ENCODE results near the gene THSD7A.

The THSD7A gene

DNA sequence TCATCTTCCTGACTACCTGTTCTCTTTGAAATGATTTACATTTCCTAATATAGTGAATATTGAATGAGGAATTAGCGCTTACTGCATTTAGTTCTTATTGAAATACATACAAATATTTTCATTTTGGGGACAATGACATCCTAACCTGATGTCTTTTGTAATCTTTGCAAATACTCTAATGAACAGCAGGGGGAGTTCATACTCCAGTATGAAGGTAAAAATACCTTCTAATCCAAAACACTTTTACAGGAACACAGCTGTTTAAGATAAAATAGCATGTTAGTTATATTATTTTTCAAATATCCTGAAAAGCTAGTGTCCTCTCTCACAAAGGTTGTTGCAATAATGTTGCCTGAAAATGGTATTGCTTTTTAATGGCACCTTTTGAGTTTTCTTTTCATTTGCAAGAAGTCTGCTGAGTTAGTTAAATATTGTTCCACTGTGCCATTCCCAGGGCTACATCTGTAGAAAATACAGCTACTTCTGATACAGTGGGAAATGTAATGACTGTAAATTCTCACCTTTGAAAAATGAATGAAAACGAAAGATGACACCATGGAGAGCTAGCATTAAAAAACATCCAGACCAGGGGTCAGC lies 458.4 kb downstream of the THSD7A start:
- no peak for DNase-seq

DNA sequence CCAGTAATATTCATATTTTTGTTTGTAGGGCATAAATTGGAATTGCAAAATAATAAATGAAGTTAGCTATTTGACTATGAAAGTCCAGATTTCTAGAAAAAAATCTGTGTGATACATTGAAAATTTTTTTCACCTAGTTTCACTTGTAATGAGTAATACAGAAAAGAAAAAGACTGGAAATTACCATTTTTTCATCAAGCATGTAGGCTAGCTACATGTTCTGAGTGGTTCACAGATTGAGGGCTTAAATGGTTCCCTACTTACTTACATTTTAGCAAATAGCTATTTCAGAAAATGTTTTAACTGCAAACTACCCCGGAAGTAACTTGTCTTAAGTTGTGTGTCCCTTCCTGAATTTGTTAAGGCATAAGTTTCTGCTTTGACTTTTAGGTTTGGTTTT lies 462.3 kb downstream of the THSD7A start:
- DNase-seq = no peak

DNA sequence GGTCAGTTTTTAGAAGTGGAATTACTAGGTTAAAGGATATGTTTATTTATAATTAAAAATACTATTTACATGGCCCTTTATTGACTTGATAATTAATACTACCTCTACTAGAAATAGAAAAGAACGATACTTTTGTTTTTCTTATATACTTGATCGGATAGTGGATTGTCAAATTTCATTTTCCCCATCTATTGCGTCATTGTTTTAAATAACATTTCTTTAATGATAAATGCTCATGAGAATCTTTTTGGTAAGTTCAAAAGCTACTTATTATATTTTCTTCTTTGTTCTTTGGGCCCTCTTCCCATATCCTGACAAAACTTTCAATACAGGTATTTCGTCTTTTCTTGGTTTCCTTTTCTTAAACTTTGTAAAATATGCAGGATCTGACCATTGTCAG lies 465.9 kb downstream of the THSD7A start:
- no peak for DNase-seq

DNA sequence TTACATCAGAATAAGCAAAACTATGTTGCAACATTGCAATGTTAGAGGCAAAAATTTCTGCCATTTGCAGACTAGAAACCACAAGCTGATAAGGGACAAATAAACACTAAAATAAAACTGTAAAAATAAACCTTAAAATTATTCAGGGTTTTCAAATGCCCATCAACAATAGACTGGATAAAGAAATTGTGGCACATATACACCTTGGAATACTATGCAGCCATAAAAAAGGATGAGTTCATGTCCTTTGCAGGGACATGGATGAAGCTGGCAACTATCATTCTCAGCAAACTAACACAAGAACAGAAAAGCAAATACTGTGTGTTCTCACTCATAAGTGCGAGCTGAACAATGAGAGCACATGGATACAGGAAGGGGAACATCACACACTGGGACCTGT lies 473.4 kb downstream of the THSD7A start:
- no peak for DNase-seq

DNA sequence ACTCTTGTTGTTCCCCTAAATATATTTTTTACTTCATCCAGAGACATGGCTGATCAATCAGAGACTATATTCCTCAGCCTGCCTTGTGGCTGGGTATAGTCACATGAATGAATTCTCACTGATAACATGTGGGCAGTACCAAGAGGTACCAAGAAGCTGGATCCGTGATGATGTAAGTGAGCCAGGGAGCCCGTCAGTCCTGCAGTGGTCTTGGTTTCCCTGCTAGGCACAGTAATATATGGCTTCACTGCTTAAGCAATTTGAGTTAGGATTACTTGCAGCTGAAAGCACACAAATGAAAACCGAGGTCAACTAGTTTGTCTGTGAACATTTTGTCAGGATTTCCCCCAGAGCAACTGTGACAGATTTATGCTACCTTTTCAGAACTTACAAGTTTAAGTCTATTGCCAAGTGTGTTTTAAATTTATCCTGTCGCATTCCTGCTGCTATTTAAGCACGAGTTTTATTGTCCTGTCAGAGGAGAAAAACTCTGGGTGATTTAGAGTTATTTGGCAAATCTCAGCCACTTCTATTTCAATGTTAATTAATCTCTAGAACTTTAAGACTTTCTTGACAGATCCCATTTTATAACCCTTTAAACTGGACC lies 476.5 kb downstream of the THSD7A start:
- DNase-seq = no peak

DNA sequence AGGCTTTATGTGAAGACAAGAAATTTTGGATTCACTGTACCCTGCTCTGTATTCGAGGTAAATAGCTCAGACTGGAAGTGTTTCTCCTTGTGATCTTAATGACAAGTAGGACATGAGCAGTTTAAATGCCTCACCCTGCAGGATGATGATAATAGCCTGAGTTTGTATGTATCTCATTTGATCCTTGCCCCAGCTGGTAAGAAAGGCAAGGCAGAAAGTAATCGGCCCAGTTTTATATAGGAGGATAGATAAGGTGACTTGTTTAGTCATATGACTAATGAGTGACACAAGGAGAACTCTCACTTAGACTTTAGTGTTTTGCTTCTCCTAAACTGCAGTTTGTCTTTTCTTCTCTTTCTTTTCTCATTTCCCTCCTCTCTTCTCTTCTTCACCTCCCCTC lies 485.7 kb downstream of the THSD7A start:
- no peak for DNase-seq

DNA sequence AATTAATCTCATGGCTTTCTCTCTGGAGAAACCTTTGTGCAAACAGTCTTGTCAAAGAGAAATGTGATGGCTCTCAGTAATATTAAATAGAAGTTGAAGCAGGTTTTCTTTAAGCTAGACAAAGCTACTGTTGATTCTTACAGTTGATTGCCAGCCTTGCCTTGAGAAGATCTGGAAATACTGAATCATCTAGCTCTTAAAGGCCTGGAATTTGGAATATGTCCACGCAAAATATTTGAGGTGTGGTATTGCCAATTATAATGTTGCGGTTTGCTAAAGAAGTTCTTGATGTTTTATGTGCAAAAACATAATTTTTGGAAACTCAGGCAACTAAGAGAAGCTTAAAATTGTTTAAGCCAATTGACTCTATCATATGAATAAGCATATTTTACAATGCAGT lies 486.4 kb downstream of the THSD7A start:
- DNase-seq = no peak

DNA sequence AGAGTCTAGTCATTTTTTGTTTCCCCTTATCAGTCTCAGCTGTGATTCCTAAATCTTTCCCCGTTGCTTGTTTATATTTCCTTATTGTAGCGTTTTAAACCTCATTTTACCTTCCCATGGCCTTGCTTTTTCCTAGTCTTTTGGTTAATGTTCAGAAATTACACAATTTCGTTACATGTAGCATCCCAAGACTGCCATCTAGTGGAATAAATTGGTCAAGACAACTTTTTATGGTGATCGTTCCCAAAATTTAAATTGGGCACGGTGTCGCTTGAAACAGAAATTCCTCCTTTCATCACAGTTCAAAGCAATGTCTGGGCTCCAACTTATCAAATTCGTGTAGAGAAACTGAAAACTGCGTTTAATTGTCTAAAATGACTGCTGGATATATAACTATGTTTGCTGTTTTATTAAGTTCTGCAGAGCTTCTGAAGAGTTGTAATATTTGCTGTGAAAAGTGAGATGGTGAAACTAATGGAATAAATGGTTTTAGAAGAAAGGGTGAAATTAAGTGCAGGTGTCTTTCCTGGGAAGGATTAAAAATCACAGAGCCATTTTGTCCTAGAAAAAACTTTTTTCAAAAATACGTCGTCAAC lies 488.1 kb downstream of the THSD7A start:
- peak; percentile 5 for DNase-seq

DNA sequence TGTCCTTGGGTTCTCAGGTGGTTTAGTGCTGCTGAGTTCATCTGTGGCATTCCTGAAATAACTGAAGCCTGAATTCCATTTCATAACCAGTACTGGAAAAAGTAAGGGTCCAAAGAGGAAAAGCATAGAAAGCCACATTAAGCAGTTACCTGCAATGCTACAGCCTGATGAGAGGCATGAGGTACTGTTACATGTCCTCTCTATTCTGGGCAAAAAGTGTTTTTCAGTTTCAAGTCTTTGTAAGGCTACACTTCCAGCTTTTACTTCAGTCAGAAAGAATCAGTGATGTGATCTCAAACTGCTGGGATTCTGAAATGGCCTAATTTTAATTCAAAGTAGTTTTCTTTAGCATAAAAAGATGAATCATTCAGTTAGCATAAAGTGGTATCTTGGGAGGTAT lies 488.9 kb downstream of the THSD7A start:
- no peak for DNase-seq

DNA sequence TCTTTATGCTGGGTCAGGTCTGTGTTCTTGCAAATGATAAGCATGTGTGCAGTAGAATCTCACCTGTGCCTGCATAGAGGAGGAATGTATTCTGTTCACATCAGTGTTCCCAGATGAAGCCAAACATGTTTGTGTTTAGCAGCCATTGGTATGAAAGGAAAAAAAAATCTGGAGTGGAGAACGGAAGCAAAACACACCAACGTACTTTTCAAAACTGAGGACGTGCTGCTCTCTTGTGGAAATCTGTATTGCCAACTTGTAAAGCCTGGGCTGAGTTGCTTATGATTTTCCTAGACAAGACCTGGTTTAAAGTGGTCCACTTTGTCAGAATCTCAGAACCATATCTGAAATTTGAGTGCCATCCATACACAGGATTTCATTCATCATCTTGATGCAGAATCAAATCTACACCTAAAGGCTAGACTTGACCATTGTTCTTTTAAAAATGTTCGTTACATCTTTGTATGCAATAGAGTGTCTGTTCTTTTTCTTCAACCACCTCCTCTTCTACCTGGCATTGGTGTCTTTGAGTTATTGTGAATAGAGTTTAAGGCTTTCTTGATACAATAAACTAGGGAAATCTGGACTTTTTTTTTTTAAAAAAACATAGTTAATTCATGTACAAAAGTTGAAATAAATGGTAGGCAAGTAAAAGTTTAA lies 490.6 kb downstream of the THSD7A start:
- DNase-seq = no peak

DNA sequence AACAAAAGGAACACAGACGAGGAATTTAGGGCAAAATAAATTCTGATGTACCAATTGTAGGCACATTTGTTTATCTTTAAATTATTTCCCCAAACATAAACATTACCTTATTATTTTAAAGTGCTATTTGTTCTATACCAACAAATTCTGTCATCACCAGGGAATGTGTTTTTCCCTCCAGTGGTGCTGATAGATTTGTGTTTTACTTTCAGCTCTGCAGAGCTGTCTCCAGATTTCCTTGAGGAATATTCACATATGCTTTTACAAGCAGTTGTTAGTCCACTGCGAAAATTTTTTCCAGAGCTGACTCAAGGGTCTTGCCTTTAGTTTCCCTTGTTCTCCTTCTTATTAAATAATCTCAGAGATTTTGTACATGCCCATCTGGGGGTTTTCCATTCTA lies 495.6 kb downstream of the THSD7A start:
- no peak for DNase-seq

DNA sequence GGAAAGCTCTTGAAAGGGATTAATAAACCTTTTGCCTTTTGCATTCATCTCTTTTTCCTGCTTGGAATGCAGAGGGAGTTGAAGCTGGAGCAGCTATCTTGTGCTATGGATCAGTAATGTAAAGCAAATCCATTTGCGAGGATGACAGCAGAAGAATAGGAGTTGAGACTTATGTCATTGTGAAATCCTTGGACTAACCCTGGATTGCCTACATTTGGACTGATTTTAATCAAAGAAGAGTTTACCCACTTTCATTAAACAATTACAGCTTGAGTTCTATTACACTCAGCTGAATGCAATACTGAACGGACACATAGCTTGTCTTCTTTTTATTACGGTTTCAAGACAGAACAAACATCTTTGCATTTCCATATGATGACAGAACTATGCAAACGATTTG lies 496.1 kb downstream of the THSD7A start:
- DNase-seq = no peak

DNA sequence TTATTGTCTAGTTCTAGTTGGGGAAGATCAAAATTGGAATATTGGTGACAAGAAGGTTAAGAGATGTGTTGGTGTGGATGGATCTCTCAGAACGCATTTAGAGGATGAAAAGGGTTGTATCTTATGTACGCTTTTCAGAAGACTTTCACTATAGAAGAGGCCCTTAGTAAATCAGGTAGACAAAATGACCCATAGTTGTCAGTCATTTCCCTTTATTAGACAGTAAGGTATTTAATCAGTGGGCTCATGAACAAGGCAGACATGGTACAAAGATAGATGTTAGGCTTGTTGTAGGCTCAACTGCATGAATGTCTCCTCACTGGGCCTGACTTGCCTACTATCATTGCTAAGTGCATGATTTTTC lies 499.2 kb downstream of the THSD7A start:
- no peak for DNase-seq

DNA sequence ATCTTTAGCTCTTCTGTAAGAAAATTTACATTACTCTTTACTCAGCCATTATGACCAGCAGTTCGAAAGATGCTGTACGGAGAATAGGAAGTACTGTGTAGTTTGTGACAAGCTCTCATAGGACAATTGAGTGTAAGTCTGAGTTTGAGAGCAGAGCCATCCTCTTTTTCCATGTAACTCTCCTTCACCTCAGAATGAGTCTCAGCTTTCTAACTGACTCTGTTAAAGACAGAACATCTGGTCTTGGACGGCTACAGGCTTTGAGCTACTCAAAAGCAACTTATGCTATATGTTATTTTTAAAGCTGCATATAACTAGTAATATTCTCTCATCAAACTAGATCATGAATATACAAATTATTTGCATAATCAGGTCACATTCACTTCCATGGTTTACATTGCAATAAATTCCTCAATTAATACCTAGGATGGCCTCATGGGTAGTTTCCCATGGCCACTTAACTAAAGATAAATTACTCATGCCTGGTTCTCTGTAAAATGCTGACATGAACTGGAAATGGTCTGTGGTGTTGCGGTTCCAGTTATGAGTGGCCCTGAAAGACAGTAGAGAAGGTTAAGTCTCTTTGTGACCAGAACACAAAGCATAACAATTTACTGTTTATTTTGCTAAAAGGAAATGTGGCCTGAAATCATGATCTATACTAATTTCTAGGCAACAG lies 499.7 kb downstream of the THSD7A start:
- no peak for DNase-seq

DNA sequence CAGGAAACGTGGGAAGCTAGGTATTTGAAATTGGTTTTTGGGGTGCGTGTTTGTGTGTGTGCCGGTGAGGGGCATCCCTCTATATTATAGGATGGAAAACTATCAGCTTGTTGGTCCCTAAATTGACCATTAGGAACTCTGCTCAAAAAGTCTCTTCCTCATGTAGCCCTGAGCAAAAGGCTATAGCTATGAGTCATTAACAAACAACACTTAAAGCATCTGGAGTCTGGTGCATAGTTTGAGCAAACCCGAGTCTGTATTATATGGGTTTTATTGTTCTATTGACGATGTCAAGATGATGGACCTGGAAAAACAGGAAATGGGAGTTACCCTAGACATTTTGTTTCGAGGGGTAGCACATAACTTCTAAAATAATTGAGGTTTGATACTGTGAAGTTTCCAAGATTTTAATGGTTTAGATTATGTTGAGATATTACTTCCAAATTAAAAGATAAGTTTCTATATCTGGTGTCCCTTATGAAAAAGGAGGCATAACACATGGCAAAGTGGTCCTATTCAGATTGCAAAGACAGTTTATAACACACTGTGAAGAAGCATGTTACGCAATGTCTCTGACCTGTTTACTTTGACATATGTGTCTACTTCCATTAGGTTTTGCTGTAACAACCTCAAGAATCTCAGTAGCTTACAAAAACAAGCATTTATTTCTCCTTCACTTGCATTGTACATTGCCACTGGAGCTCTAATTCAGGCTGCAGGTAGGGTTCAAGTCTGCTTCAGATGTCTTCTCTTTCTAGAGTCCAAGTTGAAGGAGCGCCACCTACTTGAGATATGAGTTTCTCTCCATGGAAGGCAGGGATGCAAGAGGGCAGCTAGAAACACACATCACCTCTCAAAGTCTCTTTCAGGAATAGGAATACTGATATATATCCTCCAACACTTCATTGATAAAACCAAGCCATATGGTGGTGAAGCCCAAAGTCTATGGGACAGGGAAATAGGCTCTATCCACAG lies 500.6 kb downstream of the THSD7A start:
- no peak for DNase-seq

DNA sequence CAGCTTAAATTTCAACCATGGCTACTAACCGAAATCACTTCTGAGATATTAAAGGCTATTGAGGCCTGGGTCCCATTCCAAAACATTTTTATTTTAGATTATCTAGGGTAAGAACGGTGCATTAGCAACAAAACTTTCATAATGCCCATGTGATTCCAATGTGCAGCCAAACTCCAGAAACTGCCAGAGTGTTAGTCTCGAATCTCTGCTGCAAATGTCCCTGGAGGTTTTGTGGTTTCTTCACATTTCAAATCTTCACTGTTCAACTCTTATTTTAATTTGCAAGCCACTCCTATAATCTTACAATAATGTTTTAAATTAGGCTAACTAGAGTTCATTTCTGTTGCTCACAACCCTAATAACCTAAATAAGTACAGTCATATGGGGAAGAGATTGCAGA lies 501.3 kb downstream of the THSD7A start:
- DNase-seq = no peak

DNA sequence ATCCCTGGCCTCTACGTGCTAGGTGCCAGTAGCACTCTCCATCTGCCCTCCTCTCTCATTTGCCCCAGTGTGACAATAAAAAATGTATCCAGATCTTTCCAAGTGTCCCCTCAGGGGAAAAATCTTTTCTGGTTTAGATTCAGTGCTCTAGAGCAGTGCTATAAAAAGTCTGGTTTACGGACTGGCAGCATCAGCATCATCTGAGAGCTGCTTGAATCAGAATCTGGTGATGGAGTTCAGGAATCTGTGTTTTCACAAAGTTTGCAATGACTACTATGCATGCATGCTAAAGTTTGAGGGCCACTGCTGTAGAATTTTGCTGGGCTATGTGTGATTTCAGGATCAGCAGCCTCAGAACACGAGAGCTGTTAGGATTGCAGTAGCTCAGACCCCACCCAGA lies 501.8 kb downstream of the THSD7A start:
- no peak for DNase-seq

DNA sequence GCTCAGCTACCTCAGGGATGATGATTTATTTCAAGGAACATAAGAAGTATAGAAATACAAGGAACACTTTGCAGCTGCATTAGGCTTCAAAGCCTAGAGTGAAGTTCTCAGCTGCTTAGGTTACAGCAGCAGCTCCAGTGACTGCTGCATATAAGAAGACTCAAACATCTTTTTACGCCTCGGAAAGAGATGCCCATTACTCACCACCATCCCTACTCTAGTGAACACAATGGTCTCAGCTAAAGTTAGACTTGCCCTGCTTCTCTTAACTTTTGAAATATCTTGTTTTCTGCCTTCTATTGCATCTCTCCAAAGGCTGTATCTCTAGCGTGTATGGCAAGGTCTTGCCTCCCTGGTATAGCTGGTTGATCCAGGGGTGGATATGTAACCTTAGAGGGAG lies 502.4 kb downstream of the THSD7A start:
- no peak for DNase-seq

DNA sequence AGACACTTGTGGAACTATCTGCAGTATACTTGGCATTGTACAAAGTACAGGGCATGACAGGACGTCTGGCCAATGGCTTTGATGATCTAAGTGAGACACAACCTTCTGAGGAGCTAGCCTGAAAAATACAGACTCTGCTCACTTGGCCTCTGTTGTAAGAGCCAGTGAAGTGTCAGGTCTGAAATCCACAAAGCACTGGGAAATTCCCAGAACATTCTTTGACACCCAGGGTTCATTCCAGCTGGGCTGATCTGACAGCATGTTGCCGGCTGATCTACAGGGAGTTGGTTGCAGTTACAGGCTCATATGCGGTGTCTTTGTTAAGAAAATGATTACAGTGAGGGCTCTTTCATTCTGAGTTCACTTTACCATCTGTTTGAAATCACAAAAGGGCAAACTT lies 503.7 kb downstream of the THSD7A start:
- no peak for DNase-seq

DNA sequence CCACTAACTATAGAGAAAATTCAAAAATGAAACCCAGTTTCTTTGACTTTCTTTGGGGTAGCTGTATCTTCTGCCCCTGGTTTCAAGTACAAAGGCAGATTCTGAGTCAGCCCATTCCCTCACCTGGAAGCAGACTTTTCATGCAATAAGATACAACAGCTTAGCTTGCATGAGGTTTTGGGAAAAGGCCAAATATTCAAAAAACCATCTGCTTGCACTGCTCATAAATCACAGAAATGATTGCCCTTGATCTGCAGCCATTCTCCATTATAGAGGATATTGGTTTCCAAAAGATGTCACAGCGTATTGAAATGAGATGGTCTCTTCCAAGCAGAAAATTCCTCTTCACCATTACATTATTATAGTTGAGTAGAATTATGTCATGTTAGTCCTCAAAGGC lies 504.4 kb downstream of the THSD7A start:
- no peak for DNase-seq

Measured in KG1 (cell line).